SU-DHL-6 (cell line): Measurements from ENCODE around the gene AGBL4.

Experiments used
- CTCF ChIP-seq: fragments of 200-600 bp; sonication (generic); IDR thresholded peaks from one replicate; pipeline ENCODE4 v1.5.1; 2017; ENCODE audit warnings: antibody characterized with exemption, mild to moderate bottlenecking, low read length, moderate library complexity; ENCODE audit not compliant: insufficient read depth, poor library complexity, severe bottlenecking
- EZH2phosphoT487 ChIP-seq: fragments of 200-600 bp; sonication (generic), shearing (Covaris generic); conservative IDR thresholded peaks from 2 replicates; pipeline ENCODE4 v1.6.1; 2018; ENCODE audit warnings: mild to moderate bottlenecking, antibody characterized with exemption, low read length, moderate library complexity, mixed read lengths

GRCh38 chr1:48966583-48966982 is 1057.2 kb downstream of the AGBL4 start:
- TF ChIP-seq CTCF (no peak), EZH2phosphoT487 (no peak)
